GM18858 (cell line): ENCODE data around the gene POM121L2.
"Not testable (repeated sequence)": the region's sequence is repeated elsewhere in the genome, so short reads cannot be mapped to it uniquely, and the experiment has no call there.

ENCODE experiments used
- ATAC-seq: cut with Tn5 transposase; IDR thresholded peaks from one replicate; pipeline ENCODE4 v1.9.1; 2021; ENCODE audit not compliant: unreplicated experiment

The POM121L2 gene

DNA sequence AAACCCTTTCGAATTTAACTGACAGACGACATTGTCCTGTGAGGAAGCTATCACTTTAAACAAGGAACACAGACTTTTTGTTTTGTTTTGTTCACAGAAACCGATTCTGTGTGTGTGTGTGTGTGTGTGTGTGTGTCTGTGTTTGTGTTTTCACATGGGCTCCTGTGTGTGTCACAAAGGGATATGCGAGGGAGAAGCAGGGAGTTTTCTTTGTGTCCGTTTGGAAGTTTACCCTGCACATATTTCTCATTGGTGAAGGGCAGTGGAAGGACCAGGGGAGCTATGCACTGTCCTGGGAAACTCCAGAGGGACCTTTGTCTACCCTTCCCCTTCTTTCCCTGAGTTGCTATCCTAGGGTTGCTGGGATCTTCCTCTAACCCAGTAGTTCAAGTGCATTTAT, 17.7 kb downstream of the POM121L2 start:
- no peak for ATAC-seq

DNA sequence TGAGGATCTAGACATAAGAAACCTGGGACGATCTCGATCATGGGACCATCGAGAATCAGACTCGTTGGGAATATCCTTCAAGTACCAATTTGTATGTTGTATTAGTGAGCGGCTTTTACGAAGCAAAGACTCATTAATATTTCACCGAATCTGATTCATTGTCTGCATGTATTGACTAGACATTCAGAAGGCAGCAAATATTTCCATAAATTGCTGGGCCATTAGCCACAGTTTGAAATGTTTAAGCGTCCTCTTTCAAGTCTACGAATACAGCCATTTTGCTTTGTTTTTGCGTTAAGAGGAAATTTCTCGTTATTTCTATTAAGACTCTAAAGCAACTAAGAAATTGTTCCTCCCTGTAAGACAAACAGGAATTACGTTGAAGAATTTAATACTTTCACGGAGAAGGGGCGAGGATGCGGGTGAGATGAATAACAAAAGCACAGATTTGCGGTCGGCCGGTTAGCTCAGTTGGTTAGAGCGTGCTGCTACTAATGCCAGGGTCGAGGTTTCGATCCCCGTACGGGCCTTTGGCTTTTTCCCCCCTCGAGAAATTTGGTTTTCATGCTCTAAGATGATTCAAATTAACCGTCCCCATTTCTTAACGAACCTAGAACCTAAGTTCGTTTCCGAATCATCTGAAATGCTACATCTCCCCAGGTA, 18.5 kb downstream of the POM121L2 start:
- no peak for ATAC-seq

DNA sequence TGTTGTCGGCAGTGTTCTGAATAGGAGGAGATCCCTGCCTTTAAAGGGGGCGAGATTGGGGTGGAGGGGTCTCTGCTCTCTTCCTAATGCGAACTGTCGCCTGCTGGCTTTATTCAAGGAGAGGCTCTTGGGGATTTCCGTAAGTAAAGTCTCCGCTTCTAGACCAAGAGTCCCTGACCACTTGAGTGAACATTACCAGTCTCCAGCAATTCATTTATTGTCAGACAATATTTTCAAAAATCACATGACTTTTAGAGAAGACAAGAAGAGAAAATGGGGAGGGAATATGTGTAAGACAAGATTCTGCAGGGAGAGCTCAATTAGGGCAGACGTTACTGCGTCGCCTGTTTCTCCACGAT, 21.2 kb downstream of the POM121L2 start:
- no peak for ATAC-seq

DNA sequence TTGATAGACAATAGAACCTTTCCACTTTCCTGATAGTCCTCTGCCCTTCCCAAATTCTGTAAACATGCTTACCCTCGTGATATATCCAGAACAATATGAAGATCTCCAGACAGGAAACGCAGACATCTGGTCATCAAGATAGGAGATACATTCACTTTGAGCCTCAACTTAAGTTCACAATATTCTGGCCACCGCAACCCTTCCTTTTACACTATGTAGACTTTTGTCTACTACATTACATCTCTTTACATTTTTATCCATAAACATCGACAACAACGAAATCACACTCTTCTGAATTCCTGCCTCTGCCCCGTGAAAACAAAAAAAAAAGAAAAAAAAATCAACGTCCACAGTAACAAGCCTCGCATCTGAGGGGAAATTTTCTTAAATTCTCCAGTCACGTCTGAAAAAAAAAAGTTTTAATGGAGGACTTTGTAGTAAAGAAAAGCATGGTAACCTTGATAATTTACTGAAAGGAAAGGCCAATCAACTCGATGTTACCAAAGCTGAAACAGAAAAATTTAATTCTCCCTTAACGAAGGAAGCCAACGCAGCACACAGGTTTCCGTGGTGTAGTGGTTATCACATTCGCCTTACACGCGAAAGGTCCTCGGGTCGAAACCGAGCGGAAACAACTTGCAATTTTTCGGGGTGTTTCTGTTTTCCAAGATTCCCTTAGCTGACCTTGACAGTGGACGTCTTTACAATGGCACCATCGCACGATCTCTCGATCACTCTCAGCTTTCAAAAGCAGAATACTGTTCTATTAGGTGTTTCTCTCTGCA, 21.8 kb downstream of the POM121L2 start:
- ATAC-seq: no peak

DNA sequence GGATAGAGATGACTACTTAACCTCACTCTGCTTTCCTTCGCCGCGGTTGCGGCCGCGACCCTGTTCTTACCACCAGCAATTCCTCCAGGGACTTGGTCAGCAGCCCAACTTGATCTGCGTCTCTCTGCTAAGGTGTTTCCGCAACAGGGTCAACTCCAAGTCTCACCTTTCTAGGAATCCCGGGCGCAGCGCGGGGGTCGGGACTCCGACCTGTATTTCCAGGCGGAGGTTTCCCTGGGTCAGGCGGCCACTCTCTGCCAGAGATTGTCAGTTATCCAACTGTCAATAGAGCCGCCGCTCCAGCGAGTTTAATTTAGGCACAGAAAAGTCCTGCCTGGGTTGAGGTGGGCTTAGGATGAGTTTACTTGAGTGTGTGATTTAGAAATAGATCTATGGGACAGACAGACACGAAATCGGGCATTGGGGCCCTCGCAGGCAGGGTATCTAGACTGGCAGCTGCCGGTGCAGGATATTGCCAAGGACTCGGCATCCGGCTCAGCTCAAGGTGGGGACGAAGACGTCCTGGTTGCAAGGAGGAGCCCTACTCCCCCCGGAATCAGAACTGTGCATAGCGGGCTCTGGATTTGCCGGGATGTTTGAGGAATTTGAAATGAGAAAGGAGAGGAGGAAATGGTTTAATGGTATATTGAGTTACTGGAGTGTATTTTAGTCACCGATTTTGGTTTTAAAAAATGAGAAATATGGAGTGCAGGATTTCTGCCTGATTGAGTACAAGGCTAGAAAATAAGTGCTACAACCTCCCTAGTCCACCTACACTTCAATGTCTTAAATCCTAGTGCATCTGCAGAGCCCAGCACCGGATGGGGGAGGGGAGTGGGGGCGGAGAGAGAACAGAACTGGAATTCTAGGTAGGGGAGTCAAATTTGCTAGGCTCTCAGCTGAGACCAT, 23.7 kb downstream of the POM121L2 start:
- no peak for ATAC-seq

DNA sequence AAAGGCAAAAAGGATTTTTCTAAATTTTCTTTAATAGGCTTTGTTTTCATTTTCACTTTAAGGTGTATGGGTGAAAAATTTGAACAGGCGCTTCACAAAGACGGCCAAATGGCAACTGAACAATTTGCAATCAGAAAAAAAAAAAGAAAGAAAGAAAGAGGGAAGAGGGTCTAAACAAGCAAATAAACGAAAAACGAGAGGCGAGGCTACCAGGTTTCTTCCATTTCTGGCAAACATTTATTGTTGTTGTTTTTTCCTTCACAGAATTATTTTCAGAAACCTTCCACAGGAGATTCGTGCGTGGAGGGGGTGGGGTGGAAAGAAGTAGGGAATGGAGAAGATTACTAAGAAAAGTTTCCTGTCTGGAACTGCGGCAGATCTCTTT, 24.3 kb downstream of the POM121L2 start:
- ATAC-seq: no peak

DNA sequence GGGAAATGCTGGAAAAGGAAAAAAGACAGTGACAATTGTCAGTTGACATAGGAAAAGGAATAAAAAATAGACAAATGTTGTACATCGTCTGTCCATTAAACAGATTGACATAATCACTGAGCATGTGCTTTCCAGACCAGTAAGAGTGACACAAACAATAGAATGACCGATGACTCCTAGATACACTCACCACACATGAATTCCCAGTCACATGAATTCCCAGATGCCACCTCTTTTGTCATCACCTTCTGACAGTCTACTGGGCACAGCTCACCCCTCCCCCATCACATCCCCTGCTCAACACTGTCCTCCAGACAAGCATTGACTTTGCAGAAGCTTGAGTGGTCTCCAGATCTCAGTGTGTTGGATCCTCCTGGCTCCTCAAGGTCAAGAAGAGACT, 25.9 kb downstream of the POM121L2 start:
- ATAC-seq: no peak

DNA sequence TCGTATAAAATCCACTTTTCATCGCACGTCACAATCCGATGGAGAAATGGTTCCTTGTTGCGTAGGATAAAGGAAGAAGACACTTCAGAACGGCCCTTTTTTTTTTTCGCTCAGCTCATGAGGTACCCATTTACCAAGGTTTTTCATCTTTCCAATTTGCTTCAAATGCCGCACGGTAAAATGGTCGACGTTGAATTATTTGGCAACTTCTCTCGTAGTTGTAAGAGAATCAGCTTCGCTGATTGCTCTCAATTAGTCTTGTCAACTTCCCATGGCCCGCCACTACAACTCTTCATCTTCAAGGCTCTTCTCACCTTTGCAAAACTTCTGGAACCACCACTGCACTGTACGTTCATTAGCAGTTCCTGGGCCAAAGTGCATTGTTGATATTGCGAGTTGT, 28.8 kb downstream of the POM121L2 start:
- ATAC-seq: no peak

DNA sequence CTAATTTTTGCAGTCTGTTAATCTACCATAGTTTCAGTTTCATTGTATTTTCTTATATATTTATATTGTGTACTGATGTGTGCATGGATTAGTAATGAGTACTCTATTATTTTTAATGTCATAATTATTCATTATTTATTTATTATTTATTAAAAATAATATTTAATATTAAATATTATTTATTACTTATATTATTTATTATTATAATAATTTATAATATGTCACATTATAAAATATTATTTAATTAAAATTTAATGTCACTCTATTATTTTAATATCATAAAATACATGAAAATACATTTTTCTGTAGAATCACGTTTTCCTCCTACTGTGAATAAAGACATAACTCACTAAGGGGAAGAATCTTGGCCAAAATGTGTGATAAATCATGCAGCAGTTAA, 30.5 kb downstream of the POM121L2 start:
- ATAC-seq: no peak

DNA sequence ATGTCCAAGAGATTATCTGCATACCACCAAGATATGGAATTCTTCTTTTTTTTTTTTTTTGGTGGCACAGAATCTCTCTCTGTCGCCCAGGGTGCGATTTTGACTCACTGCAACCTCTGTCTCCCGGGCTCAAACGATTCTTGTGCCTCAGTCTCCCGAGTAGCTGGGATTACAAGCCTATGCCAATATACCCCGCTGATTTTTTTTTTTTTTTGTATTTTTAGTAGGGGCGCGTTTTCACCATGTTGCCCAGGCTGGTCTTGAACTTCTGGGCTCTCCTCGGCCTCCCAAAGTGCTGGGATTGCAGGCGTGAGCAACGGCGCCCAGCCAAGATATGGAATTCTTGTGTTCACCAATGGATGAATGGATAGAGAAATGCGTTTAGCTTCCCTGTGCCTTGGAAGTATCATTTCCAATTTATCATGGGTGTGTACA, 31.0 kb downstream of the POM121L2 start:
- no peak for ATAC-seq

DNA sequence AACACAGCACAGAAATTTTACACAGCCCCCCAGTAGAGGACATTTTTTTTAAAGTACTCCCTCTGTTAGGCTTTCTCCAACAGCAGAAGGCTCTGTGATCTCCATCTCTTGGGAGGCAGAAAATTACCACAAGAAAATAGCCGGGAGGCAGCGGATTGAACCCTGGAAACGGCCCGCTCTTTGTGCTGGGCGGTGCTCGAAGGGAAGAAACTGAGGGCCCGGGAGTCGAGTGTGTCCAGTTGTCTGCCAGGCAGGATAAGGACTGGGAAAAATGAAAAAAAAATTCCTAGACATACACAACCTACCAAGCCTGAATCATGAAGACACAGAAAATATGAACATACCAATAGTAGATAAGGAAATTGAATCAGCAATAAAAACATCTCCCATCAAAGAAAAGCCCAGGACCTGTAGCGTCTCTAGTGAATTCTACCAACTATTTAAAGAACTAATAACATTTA, 31.5 kb downstream of the POM121L2 start:
- no peak for ATAC-seq

DNA sequence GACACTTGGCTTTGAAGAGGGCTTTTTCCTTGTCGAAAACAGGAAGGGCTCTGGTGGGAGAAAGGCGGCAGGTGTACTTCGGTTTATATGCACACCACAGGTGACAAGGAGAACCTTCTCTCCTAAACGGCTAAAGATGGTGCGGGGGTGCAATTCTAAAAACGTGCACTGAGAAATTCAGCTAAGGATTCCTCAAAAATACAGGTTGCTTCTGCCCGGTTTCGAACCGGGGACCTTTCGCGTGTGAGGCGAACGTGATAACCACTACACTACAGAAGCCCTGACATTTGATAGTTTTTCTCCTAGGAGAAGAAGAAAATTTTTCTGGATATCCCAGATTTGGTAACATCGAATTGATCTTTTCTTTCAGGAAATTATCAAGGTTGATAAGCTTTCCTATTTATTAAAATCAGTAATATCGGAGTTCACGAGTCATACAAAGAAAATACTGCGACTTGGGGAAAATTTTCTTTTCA, 32.0 kb downstream of the POM121L2 start:
- ATAC-seq: no peak

DNA sequence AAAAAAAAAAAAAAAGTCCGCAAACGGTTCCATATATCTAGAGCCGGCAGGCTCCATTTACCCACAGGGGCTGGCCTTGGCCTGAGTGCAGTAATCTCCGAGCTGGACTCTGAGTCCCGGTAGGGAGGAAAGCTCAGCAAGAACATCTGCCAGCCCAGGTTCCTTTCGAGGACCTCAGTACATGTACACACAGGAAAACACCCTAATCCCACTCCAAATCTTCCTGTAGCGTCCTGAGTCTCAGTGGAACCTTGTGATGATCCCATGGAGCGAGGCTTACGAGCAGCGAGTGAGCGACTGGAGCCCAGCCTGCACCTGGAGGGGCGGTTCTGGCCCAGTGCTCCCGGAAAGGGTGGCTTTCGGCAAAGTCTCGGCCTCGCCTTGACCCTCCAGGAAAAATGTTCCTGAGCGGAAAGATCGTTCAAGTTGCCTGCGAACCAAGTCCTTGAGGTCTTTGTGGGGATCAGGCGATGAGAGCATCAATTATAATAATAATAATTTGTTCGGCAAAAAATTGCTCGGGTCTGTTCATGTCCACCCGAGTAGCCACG, 32.5 kb downstream of the POM121L2 start:
- no peak for ATAC-seq

DNA sequence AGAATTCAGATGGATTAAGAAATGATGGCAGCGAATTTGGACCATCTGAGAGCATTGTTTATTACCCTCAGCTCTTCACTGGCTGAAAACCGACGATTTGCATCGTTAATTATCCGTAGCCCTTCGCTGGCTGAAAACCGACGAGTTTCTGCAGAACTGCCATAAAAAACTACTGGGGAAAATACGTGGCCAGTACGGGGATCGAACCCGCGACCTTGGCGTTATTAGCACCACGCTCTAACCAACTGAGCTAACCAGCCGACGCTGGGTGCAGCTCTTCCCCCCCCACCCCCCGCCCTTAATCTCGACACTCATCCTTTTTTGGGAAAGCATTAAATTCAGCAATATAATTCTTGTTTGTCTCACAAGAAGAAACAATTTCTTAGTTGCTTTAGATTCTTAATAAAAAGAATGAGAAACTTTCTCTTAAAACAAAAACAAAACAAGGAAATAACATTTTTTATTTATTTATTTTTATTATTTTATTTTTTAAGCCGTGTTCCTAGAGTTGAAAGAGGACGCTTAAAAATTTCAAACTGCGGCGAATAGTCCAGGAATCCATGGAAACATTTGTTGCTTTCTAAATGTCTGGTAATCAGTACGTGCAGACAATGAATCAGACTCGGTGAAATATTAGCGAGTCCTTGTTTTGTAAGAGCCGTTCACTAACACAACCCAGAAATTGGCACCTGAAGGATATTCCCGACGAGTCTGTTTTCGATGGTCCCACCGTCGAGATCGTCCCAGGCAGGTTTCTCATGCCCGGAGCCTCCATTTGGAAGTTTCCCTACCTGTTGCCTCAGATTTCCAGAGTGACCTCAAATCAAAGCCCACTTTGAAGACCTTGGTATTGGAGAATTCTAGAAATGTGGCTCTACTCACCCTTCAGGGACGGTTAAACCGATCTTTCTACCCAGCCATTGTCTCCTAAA, 36.8 kb downstream of the POM121L2 start:
- ATAC-seq: no peak

DNA sequence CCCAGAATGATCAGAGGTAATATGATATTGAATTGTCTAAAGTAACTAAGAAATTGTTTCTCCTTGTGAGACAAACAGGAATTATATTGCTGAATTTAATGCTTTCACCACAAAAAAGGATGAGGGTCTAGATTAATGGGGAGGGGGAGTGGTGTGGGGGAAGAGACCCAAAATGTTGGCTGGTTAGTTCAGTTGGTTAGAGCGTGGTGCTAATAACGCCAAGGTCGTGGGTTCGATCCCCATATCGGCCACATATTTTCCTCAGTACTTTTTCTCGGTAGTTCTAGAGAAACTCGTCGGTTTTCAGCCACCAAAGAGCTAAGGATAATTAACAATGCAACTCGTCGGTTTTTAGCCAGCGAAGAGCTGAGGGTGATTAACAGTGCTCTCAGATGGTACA, 38.3 kb downstream of the POM121L2 start:
- no peak for ATAC-seq

DNA sequence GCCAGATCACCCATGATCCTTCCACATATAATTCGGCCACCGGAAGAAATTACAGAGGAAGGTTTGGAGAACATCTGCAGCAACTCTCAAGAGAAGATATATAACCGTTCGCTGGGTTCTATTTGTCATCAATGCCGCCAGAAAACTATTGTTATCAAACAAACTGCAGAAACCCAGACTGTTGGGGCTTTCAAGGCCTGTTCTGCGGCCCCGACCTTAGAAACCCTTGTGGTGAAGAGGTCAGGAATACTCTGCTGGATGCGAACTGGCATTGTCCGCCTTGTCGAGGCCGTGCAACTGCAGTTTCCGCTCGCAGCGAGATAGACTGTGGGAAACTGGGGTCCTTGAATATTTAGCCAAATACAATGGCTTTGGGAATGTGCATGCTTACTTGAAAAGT, 43.3 kb downstream of the POM121L2 start:
- no peak for ATAC-seq

DNA sequence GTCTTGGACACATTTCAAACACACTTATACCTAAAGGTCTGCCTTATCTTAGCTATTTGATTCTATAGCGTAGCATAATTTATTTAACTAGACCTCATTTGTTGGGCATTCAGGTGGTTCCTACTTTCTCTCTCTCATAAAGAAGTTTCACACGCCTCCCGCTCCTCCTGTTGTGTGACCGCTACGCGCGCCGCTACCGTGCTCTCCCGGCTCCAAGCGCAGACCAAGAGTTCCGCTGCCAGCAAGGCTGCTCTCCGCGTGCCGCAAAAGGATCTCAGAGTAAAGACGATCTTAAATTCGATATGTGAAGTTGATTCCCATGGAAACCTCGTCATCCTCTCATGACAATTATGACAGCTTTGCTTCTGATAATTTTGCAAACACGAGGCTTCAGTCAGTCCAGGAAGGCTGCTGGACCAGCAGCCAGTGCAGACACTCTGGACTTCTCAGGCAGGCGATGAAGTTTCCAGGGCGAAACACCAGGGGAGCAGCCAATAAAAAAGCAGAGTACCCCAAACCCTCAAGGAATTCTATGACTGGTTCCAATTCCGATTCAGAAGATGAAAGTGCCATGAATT, 44.1 kb downstream of the POM121L2 start:
- ATAC-seq: no peak

DNA sequence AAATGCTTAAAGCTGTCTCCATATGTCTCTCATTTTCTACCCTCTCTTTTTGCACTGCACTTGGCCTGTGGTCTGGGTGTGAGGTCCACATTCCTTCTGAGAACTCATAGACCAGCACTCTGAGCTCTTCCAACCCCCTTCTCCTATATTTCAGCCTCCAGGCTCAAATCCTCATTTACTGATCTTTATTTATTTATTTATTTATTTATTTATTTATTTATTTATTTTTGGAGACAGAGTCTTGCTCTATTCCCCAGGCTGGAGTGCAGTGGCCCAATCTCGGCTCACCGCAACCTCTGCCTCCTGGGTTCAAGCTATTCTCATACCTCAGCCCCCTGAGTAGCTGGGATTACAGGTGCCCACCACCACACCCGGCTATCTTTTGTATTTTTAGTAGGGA, 45.1 kb downstream of the POM121L2 start:
- ATAC-seq: not testable (repeated sequence)

DNA sequence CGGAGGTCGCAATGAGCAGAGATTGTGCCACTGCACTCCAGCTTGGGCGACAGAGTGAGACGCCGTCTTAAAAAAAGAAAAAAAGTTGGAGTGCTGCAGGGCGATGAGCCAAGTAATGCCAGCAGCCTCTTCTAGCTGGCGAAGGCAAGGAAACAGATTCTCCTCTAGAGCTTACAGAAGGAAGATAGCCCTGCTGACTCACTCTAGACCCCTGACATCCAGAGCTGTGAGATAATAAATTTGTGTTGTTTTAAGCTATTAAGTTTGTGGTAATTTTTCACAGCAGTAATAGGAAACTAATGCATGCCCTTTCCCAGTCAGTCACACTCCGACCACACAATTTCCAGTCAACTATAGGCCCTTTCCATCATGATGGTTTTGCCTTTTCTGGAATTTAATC, 48.2 kb downstream of the POM121L2 start:
- ATAC-seq: no peak
